ENCODE results near the gene MED27.

DNA sequence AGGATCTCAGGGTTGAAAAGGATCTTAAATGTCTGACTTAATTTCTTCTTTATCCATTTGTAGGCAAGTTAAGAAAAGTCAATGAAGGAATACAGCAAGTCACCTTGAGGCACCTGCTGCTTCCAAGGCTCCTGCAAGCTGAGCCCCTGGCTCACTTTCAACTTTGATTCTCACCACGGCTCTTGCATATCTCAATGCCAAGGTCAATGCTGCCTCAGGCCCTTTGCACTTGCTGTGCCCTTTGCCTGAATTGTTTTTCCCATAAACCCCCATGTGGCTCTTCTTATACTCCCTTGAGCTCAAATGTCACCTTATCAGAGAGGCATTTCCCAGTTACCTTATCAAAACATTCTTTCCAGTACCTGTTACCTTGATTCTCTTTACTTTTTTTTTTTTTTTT, 195.4 kb downstream of the MED27 start:
- no peak for TF ChIP-seq EP300 (IDR thresholded peaks at IDR 0.05; ENCODE audit: borderline replicate concordance in 1 of 2, low read depth in 2 of 2, low read length in 2 of 2)
- TF ChIP-seq CTCF (IDR thresholded peaks at IDR 0.05; ENCODE audit: control extremely low read depth in 1 of 3, insufficient read depth in 1 of 3, low read depth in 1 of 3, low read length in 3 of 3): no peak
- TF ChIP-seq BCL11A (IDR thresholded peaks at IDR 0.05; ENCODE audit: low read depth in 2 of 2, low read length in 2 of 2): no peak
- TF ChIP-seq, protein P1, sequence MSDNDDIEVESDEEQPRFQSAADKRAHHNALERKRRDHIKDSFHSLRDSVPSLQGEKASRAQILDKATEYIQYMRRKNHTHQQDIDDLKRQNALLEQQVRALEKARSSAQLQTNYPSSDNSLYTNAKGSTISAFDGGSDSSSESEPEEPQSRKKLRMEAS (IDR thresholded peaks at IDR 0.05): no peak
- no peak for TF ChIP-seq POLR2A (IDR thresholded peaks at IDR 0.05; ENCODE audit: control extremely low read depth in 1 of 2, low read depth in 2 of 2, low read length in 2 of 2)
- TF ChIP-seq EZH2 (IDR thresholded peaks at IDR 0.05; ENCODE audit: low read depth, low read length, severe bottlenecking): no peak
- no peak for TF ChIP-seq SP1 (IDR thresholded peaks at IDR 0.05; ENCODE audit: low read depth, low read length)
- no peak for TF ChIP-seq HDAC6 (IDR thresholded peaks at IDR 0.05; ENCODE audit: low read depth, low read length)
- TF ChIP-seq ZNF274 (IDR thresholded peaks at IDR 0.05; ENCODE audit: borderline replicate concordance, extremely low read depth, low read length): no peak
- TF ChIP-seq CHD1 (IDR thresholded peaks at IDR 0.05; ENCODE audit: low read depth, low read length): no peak
- no peak for TF ChIP-seq FOSL1 (IDR thresholded peaks at IDR 0.05; ENCODE audit: insufficient read depth, low read depth, low read length)
- TF ChIP-seq RAD21 (IDR thresholded peaks at IDR 0.05 in 1 of 2, conservative IDR thresholded peaks at IDR 0.05 in 1 of 2; ENCODE audit: low read depth in 2 of 2, low read length in 2 of 2): no peak
